HepG2 (cell line): ENCODE measurements around the gene ARHGAP23. TPM values are rescaled to one million over a fixed set of nuclear protein-coding genes. Genes with fewer than 3 reads are reported as not detected.

Experiments
- CTCF ChIP-seq: sonication (generic); formaldehyde crosslinking; IDR thresholded peaks from 2 replicates; pipeline ENCODE4 v1.5.0; 2020; ENCODE audit warnings: mild to moderate bottlenecking, missing genetic modification reagents, moderate library complexity
- DNMT1 ChIP-seq: sonication (generic); formaldehyde crosslinking; IDR thresholded peaks from 2 replicates; pipeline ENCODE4 v1.5.1; 2020; ENCODE audit warnings: mild to moderate bottlenecking, missing genetic modification reagents
- GATAD1 ChIP-seq: IDR thresholded peaks from 2 replicates; pipeline ENCODE4 v1.6.1; 2016; ENCODE audit warnings: missing genetic modification reagents, missing compliant biosample characterization
- MTF1 ChIP-seq: sonication (generic); formaldehyde crosslinking; IDR thresholded peaks from 2 replicates; pipeline ENCODE4 v1.5.0; 2020; ENCODE audit warnings: missing genetic modification reagents
- NCOA1 ChIP-seq: sonication (generic); formaldehyde crosslinking; IDR thresholded peaks from 2 replicates; pipeline ENCODE4 v1.9.0; 2021; ENCODE audit warnings: missing genetic modification reagents
- NFYB ChIP-seq: sonication (generic); formaldehyde crosslinking; IDR thresholded peaks from 2 replicates; pipeline ENCODE4 v1.4.0; 2020; ENCODE audit warnings: missing genetic modification reagents
- PBX3 ChIP-seq: sonication (generic); formaldehyde crosslinking; IDR thresholded peaks from 2 replicates; pipeline ENCODE4 v1.8.1; 2023; ENCODE audit warnings: missing genetic modification reagents, inconsistent platforms, borderline replicate concordance
- PCBP1 ChIP-seq: fragments of 200-400 bp; formaldehyde crosslinking; IDR thresholded peaks from 2 replicates; pipeline ENCODE4 v1.6.1; 2017; ENCODE audit warnings: mild to moderate bottlenecking, low read depth, low read length, borderline replicate concordance
- PRDM10 ChIP-seq: sonication (generic); formaldehyde crosslinking; IDR thresholded peaks from 2 replicates; pipeline ENCODE4 v1.4.0; 2020; ENCODE audit warnings: low read depth, missing genetic modification reagents
- RBM39 ChIP-seq: fragments of 200-400 bp; formaldehyde crosslinking; IDR thresholded peaks from one replicate; pipeline ENCODE4 v1.6.1; 2018; ENCODE audit warnings: antibody characterized with exemption, mild to moderate bottlenecking, low read depth, low read length; ENCODE audit not compliant: poor library complexity, severe bottlenecking
- SRSF9 ChIP-seq: fragments of 200-400 bp; formaldehyde crosslinking; IDR thresholded peaks from 2 replicates; pipeline ENCODE4 v1.6.1; 2018; ENCODE audit warnings: borderline replicate concordance, mild to moderate bottlenecking, low read depth, low read length; ENCODE audit not compliant: insufficient read depth, poor library complexity, severe bottlenecking
- TEAD2 ChIP-seq: sonication (generic); formaldehyde crosslinking; IDR thresholded peaks from 2 replicates; pipeline ENCODE4 v1.9.0; 2021; ENCODE audit warnings: missing genetic modification reagents
- TEAD3 ChIP-seq: optimal IDR thresholded peaks from 2 replicates; pipeline ENCODE3; 2016; ENCODE audit warnings: borderline replicate concordance
- U2AF2 ChIP-seq: fragments of 200-400 bp; formaldehyde crosslinking; IDR thresholded peaks from 2 replicates; pipeline ENCODE4 v1.6.1; 2017; ENCODE audit warnings: low read depth, mild to moderate bottlenecking, low read length
- ZFP1 ChIP-seq: IDR thresholded peaks from 2 replicates; pipeline ENCODE4 v1.6.1; 2016
- ZHX1 ChIP-seq: sonication (generic); formaldehyde crosslinking; IDR thresholded peaks from 2 replicates; pipeline ENCODE4 v1.8.1; 2022; ENCODE audit warnings: low read depth, mild to moderate bottlenecking, missing genetic modification reagents
- ZNF20 ChIP-seq: sonication (generic); formaldehyde crosslinking; IDR thresholded peaks from 2 replicates; pipeline ENCODE4 v1.4.0; 2020; ENCODE audit warnings: mild to moderate bottlenecking, moderate library complexity, missing genetic modification reagents
- ZNF292 ChIP-seq: sonication (generic); formaldehyde crosslinking; IDR thresholded peaks from 2 replicates; pipeline ENCODE4 v1.8.1; 2022; ENCODE audit warnings: mild to moderate bottlenecking, low read depth, missing genetic modification reagents, borderline replicate concordance
- ZNF605 ChIP-seq: sonication (generic); formaldehyde crosslinking; IDR thresholded peaks from 2 replicates; pipeline ENCODE4 v1.8.0; 2022; ENCODE audit warnings: mild to moderate bottlenecking, missing genetic modification reagents
- ZSCAN9 ChIP-seq: IDR thresholded peaks from 2 replicates; pipeline ENCODE4 v1.6.1; 2016; ENCODE audit warnings: borderline replicate concordance
- polyA plus RNA-seq, 8 experiments: library from polyadenylated mRNA; depleted of rRNA in 3 of 8; stranded (reverse) in 7 of 8; unstranded in 1 of 8; fragments of >200 nt; fragmentation: Illumina TruSeq in 4 of 8; extraction: Trizol in 4 of 8; gene quantifications; 2 replicates each; pipeline versions ENCODE4 v1.2.1 to v1.2.3, GENCODE V29; 2011 to 2016; ENCODE audit warnings: low read depth in 4 of 8, missing spikeins in 1 of 8, mixed read lengths in 1 of 8; ENCODE audit not compliant: insufficient read depth in 1 of 8
- total RNA-seq, 5 experiments: library from RNA; depleted of rRNA; stranded (reverse); fragments of >200 nt; fragmentation: Illumina TruSeq; extraction: Trizol; gene quantifications; 2 replicates each; pipeline ENCODE4 v1.2.3, GENCODE V29; 2016; ENCODE audit warnings: low read depth in 1 of 5

The ARHGAP23 gene
- total and polyA plus RNA-seq, 2 of the 13 experiments (the other 11 are each of a cell fraction or from before 2014, with no cell fraction given): 0.03 TPM; not detected in 1

- TF ChIP-seq ZNF292 (CRISPR knock-in tag) (0 out of 2 replicates have a peak, but pooled peaks have one; percentile 56), PBX3 (CRISPR knock-in tag) (no peak), TEAD3 (CRISPR knock-in tag) (peak; percentile 32), ZNF20 (CRISPR knock-in tag) (no peak), ZFP1 (CRISPR knock-in tag) (0 out of 2 replicates have a peak, but pooled peaks have one; percentile 26), MTF1 (CRISPR knock-in tag) (no peak), CTCF (CRISPR knock-in tag) (peak; percentile 69), GATAD1 (CRISPR knock-in tag) (no peak), NCOA1 (CRISPR knock-in tag) (peak; percentile 63; the same call in 1 of the 2 replicates), SRSF9 (no peak), ZNF605 (CRISPR knock-in tag) (no peak), PRDM10 (CRISPR knock-in tag) (no peak), NFYB (CRISPR knock-in tag) (peak; percentile 52), ZHX1 (CRISPR knock-in tag) (peak; percentile 68), RBM39 (peak; percentile 96), DNMT1 (CRISPR knock-in tag) (0 out of 2 replicates have a peak, but pooled peaks have one; percentile 78), PCBP1 (0 out of 2 replicates have a peak, but pooled peaks have one; percentile 61), ZSCAN9 (CRISPR knock-in tag) (0 out of 2 replicates have a peak, but pooled peaks have one; percentile 56), U2AF2 (no peak), TEAD2 (no peak)
Measured at GRCh38 chr17:38559051-38559879, 131.0 kb downstream of the ARHGAP23 start (continued).
